ENCODE measurements around the gene LALBA.

LALBA gene

DNA sequence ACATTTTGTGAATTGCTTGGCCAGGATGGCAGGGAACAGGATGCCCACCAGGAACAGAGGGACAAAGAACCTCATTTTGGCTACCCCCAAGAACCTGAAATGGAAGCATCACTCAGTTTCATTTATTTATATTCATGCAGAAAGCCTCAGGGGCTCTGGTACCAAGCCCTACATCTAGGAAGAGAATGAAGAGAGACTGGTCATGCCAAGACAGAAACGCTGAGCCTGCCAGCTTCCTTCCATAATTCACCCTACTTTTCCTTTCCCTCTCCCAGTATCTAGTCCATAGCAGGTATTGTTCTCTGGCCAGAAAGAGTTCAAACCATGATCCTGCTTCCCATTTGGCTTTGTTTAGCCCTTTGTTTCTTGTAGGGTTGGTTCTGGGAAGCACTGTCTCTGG is at the start of gene LALBA:
Gene LALBA, minus strand, starts transcription at position 101 of the 400 bp plus-strand sequence. Its CDS starts 26 bp downstream, at position 75.
- Mint-ChIP-seq H3K36me3 (no peaks in the 10 kb centered on the region), H3K27me3 (peaks cover 17 to 33% of the 10 kb centered on the region in 2 donors), H3K27ac (no peak within 1 kb of the TSS), H3K4me1 (no peaks in the 10 kb centered on the region), H3K4me3 (no peak within 1 kb of the TSS), H3K9me3 (no peaks in the 10 kb centered on the region)
- DNase-seq (no peak), ATAC-seq (replicated peaks) (no peak)

DNA sequence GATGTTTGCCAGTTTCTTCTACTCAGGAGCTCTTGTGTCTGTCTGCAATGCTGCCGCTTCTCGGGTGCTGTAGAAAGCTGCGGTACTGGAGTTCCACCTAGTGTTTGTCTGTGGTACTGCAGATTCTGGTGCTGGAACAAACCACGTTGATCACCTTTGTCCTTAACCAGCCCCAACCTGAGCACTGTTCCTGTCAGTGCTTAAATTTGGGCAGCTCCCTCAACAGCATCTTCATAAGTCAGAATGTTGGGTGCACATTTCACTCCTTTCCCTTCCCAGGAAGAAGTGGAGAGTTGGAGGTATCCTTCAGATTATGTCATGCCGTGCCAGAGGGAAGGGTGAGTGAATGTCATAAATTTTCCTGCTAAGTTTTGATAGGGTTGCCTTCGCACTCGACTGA is 48.7 kb upstream of the LALBA start:
- DNase-seq, result peak; percentile 59
- peak; percentile 89 to 94 for ATAC-seq (replicated peaks)

DNA sequence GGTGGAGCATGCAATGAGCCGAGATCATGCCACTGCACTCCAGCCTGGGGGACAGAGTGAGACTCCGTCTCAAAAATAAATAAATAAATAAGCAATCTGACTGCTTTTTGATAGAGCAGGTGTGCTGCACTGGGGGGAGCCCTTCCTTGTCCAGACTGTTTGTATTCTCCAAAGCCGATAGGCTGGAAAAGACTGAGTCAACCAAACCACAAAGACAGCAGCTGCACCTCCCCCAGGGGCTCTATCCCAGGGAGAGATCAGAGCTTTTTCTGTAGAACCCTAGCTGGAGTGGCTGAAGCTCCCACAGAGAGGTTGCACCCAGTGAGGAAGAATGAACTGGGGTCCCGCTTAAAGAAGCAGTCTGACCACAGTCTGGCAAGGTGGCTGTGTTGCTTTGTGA is 45.8 kb upstream of the LALBA start:
- Mint-ChIP-seq H3K36me3 (no peaks in the 10 kb centered on the region), H3K4me3 (no peak overlapping the region), H3K27me3 (peaks cover 53 to 55% of the 10 kb centered on the region in 2 donors), H3K27ac (no peak overlapping the region), H3K9me3 (peaks cover 17 to 18% of the 10 kb centered on the region in 2 donors), H3K4me1 (no peaks in the 10 kb centered on the region)
- ATAC-seq (replicated peaks) (no peak), DNase-seq (no peak)

More for the DNA sequence above, 48.7 kb upstream of the LALBA start:
- H3K4me1 Mint-ChIP-seq, result no peaks in the 10 kb centered on the region
- H3K9me3 Mint-ChIP-seq, result peaks cover 8 to 10% of the 10 kb centered on the region in 2 donors
- no peak overlapping the region for H3K4me3 Mint-ChIP-seq
- peaks cover 35 to 48% of the 10 kb centered on the region in 2 donors for H3K27me3 Mint-ChIP-seq
- H3K36me3 Mint-ChIP-seq, result no peaks in the 10 kb centered on the region
- H3K27ac Mint-ChIP-seq, result no peak overlapping the region

DNA sequence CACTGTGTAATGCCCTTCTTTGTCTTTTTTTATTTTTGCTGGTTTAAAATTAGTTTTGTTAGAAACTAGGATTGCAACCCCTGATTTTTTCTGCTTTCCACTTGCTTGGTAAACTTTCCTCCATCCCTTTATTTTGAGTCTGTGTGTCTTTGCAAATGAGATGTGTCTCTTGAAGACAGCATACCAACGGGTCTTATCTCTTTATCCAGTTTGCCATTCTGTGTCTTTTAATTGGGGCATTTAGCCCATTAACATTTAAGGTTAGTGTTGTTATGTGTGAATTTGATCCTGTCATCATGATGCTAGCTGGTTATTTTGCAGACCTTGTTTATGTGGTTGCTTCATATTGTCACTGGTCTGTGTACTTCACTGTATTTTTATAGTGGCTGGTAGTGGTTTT is 43.5 kb upstream of the LALBA start:
- H3K27ac Mint-ChIP-seq, result no peak overlapping the region

DNA sequence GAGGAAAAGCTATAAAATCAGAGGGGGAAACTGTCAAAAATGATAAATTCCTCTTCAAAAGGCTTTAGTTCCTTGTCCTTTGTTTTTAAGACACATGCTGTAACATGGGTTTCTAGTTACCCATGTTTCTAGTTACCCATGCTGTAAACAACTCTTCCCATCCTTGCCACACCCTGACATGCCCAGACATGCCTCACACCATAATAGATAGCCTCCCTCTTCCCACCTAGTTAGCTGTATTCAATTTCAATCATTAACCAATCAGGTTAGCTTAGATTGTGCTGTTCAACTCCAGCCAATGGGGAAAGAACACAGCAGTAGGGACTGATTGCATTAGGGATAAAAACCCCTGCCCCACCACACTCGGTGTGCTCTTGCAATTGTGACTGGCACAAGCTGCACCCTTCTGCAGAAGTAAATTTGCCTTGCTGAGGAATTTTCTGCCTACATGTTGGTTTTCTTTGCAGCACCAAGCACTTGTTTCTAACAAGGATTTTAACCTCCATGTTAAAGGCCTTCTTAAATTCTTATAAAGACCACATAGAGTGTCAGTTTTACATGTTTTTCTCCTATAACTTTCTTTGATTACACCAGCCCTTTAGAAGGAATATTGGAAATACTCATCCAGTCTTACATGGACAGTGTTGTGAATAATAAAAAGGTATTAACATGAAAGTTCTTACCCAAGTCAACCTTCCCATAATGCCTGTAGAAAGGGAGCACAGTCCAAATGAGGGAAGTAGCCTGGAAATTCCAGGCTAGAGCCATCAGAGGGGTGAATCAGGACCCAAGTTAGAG is 32.5 kb upstream of the LALBA start:
- Mint-ChIP-seq H3K27me3 (peaks cover 23 to 33% of the 10 kb centered on the region in 2 donors), H3K4me1 (peaks cover 0 to 1% of the 10 kb centered on the region in 2 donors), H3K9me3 (peaks cover 27 to 39% of the 10 kb centered on the region in 2 donors), H3K36me3 (peaks cover 0 to 5% of the 10 kb centered on the region in 2 donors), H3K27ac (no peak overlapping the region), H3K4me3 (no peak overlapping the region)
- DNase-seq (no peak), ATAC-seq (replicated peaks) (no peak)

More for the DNA sequence above, 43.5 kb upstream of the LALBA start:
- DNase-seq (no peak), ATAC-seq (replicated peaks) (no peak)
- no peaks in the 10 kb centered on the region for H3K36me3 Mint-ChIP-seq
- H3K9me3 Mint-ChIP-seq, result peaks cover 17 to 27% of the 10 kb centered on the region in 2 donors
- peaks cover 39 to 46% of the 10 kb centered on the region in 2 donors for H3K27me3 Mint-ChIP-seq
- H3K4me3 Mint-ChIP-seq, result no peak overlapping the region
- no peaks in the 10 kb centered on the region for H3K4me1 Mint-ChIP-seq

DNA sequence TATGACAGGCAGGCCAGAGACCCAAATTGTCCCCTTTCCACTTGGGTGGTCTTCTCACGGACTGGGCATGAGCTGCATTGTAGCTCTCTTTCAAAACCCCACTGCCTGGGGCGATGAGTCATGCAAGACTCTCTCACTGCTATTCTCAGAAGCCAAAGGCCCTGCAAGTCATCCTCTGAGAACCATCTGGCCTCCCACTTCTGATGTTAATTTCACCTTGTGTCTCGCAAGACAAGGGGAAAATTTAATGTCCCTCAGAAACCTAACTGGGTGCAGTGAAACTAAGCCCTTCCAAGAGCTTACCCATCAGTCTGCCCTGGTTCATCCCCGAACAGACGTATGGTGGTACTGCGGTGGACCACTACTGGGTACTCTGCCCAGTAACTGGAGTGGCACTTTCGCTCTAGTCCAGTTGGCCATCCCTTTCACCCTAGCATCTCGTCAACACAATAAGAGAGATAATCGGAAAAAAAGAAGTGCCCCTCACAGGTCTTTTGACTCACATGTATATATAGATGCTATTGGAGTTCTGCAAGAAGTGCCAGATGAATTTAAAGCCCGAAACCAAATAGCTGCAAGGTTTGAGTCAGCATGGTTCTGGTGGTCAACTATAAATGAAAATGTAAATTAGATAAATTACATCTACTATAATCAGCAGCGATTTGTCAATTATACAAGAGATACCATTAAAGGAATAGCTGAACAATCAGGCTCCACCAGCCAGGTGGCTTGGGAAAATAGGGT is 31.3 kb upstream of the LALBA start:
- peaks cover 0 to 5% of the 10 kb centered on the region in 2 donors for H3K36me3 Mint-ChIP-seq
- no peak overlapping the region for H3K4me3 Mint-ChIP-seq
- no peak for DNase-seq
- peaks cover 18 to 34% of the 10 kb centered on the region in 2 donors for H3K9me3 Mint-ChIP-seq
- H3K4me1 Mint-ChIP-seq, result peaks cover 0 to 1% of the 10 kb centered on the region in 2 donors
- no peak overlapping the region for H3K27ac Mint-ChIP-seq
- H3K27me3 Mint-ChIP-seq, result peaks cover 24 to 34% of the 10 kb centered on the region in 2 donors
- ATAC-seq (replicated peaks), result peak in 1 of 2 donors; percentile 46

DNA sequence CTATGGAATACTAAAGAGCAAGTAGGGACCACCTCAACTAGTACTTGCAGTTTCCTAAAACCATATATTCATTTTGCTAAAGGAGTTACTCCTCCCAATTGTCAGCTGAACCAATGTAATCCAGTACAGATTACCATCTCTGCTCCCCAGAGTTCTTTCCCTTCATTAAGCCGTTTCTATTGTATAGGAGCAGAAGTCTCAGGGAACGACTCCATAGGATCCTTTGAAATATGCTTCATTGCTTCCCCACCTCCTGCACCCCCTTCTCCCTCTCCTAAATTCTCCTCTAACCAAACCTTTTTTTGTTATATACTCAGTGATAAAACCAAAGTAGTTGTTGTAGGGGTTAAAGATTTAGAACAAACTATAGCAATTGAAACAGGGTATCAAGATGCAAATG is 30.7 kb upstream of the LALBA start:
- Mint-ChIP-seq H3K27ac (no peak overlapping the region), H3K36me3 (peaks cover 0 to 5% of the 10 kb centered on the region in 2 donors), H3K9me3 (peaks cover 18 to 33% of the 10 kb centered on the region in 2 donors), H3K4me1 (peaks cover 0 to 1% of the 10 kb centered on the region in 2 donors), H3K27me3 (peaks cover 24 to 38% of the 10 kb centered on the region in 2 donors), H3K4me3 (no peak overlapping the region)
- no peak for DNase-seq
- no peak for ATAC-seq (replicated peaks)

DNA sequence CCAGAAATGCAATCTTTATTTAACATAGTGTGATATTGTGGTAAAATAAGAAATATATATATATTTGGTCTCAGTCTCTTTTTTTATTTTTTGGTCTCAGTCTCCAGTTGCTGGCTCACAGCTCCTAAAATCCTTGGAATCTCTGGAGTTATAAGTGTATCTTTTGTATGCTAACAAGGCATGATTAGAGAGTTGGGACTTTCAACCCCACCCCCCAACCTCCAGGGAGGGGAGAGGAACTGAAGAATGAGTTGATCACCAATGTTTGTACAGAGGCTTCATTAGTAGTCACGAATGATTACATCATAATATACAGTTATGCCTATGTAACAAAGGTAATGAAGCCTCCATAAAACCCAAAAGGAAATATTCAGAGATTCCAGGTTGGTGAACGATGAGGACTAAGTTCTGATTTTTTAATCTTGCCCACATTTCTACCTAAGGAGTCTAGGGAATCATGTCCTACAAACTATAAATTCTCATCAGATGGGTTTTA is 22.8 kb upstream of the LALBA start:
- peaks cover 2 to 7% of the 10 kb centered on the region in 2 donors for H3K9me3 Mint-ChIP-seq
- H3K4me1 Mint-ChIP-seq, result no peaks in the 10 kb centered on the region
- H3K27me3 Mint-ChIP-seq, result peaks cover 37 to 42% of the 10 kb centered on the region in 2 donors
- no peak overlapping the region for H3K27ac Mint-ChIP-seq
- ATAC-seq (replicated peaks) (no peak), DNase-seq (no peak)
- H3K4me3 Mint-ChIP-seq, result no peak overlapping the region
- no peaks in the 10 kb centered on the region for H3K36me3 Mint-ChIP-seq

DNA sequence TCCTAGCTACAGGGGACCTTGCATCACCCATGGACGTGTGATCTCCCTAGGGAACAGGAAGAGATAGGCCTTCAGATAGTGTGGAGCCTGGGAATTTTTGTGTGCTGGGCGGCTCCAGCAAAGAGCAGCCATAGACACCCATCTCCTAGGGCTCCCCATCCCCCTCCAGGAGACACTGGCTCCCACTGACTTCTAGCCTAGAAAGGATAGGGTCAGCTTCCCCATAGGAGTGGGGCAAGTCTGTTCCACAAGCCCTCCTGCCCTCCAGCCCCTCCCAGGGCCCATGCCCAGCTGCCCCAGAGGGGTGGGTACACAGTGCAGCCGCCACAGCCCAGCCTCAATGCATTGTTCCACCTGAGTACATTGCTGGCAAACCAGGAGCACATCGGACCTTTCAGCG is 16.5 kb upstream of the LALBA start:
- Mint-ChIP-seq H3K27me3 (peaks cover 32 to 36% of the 10 kb centered on the region in 2 donors), H3K4me1 (no peaks in the 10 kb centered on the region), H3K36me3 (no peaks in the 10 kb centered on the region), H3K9me3 (no peaks in the 10 kb centered on the region), H3K27ac (no peak overlapping the region), H3K4me3 (no peak overlapping the region)
- no peak for ATAC-seq (replicated peaks)
- no peak for DNase-seq

DNA sequence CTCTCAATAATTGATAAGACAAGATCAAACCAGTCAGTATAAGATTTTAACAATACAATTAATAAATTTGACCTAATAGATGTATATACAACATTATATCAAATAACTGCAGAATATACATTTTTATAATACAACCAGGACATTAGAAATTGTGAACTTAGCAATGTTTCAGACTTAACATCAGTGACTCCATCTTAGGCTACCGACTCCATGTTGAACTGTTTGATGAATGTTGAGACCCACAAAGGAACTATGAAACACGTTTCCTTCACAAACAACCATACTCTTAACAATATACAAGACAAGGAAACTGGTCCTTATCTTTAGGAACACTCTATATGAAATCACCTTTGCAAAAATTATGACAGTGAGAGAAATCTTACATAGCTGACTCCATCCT is 13.9 kb upstream of the LALBA start:
- no peaks in the 10 kb centered on the region for H3K9me3 Mint-ChIP-seq
- H3K36me3 Mint-ChIP-seq, result no peaks in the 10 kb centered on the region
- no peak overlapping the region for H3K4me3 Mint-ChIP-seq
- peaks cover 19 to 26% of the 10 kb centered on the region in 2 donors for H3K27me3 Mint-ChIP-seq
- no peak overlapping the region for H3K27ac Mint-ChIP-seq
- DNase-seq (no peak), ATAC-seq (replicated peaks) (no peak)
- H3K4me1 Mint-ChIP-seq, result no peaks in the 10 kb centered on the region

DNA sequence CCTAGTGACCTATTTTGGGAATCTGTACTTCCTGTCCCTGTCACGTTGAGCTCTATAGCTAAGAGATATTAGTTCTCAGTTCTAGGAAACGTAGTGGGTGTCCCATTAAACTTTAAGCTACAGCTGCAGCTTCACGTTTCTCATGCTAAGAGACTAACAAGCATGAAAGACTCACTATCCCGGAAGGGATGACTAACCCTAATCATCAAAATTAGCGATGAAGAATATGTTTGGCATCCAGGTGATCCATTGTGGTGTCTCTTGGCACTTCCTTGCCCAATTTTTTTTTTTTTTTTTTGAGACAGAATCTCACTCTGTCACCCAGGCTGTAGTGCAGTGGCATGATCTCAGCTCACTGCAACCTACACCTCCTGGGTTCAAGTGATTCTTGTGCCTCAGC is 11.0 kb upstream of the LALBA start:
- no peaks in the 10 kb centered on the region for H3K9me3 Mint-ChIP-seq
- DNase-seq (no peak), ATAC-seq (replicated peaks) (no peak)
- H3K4me1 Mint-ChIP-seq, result no peaks in the 10 kb centered on the region
- no peaks in the 10 kb centered on the region for H3K36me3 Mint-ChIP-seq
- H3K4me3 Mint-ChIP-seq, result no peak overlapping the region
- H3K27me3 Mint-ChIP-seq, result peaks cover 7 to 13% of the 10 kb centered on the region in 2 donors
- no peak overlapping the region for H3K27ac Mint-ChIP-seq

DNA sequence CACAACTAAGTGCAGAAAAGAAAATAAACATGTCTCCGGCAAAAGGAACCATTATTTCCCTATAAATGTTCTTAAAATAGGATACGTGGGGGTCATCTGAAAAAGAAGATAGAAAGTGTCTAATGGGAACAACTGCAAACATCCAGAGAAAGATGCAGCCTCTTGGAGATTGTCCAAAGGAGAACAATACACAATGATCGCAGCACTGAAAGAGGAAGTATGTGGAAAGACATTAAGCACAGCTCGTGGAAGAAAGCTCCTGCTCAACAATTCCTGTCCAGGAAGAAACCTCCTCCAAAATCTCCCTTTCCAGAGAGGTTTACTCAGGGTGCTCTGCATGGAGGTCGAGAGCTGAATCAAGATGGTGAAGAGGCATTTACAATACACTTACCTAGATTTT is 2.5 kb upstream of the LALBA start:
- ATAC-seq (replicated peaks) (no peak), DNase-seq (no peak)
- H3K4me3 Mint-ChIP-seq, result no peak overlapping the region
- no peaks in the 10 kb centered on the region for H3K36me3 Mint-ChIP-seq
- H3K4me1 Mint-ChIP-seq, result no peaks in the 10 kb centered on the region
- peaks cover 21 to 31% of the 10 kb centered on the region in 2 donors for H3K27me3 Mint-ChIP-seq
- no peaks in the 10 kb centered on the region for H3K9me3 Mint-ChIP-seq
- H3K27ac Mint-ChIP-seq, result no peak overlapping the region

DNA sequence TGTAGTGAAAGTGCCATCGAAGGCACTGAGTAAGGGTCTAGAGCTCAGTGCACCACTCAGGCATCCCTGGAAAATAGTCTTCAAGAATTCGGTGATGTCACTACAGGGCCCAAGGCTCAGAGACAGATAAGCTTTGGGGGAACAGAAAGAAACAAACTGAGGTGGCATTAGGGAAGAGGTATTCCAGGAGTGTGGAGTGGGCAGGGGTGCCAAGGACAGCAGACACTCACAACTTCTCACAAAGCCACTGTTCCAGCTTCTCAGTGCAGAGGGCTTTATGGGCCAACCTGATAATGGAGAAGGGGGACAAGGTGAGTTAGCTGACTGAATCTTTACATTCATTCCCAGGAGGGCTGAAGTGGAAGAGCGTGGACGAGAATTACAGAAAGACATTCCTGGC is 2.1 kb downstream of the LALBA start:
- H3K27me3 Mint-ChIP-seq, result peaks cover 21 to 32% of the 10 kb centered on the region in 2 donors
- DNase-seq (no peak), ATAC-seq (replicated peaks) (no peak)
- no peaks in the 10 kb centered on the region for H3K9me3 Mint-ChIP-seq
- no peak overlapping the region for H3K4me3 Mint-ChIP-seq
- H3K36me3 Mint-ChIP-seq, result no peaks in the 10 kb centered on the region
- H3K4me1 Mint-ChIP-seq, result no peaks in the 10 kb centered on the region
- no peak overlapping the region for H3K27ac Mint-ChIP-seq

DNA sequence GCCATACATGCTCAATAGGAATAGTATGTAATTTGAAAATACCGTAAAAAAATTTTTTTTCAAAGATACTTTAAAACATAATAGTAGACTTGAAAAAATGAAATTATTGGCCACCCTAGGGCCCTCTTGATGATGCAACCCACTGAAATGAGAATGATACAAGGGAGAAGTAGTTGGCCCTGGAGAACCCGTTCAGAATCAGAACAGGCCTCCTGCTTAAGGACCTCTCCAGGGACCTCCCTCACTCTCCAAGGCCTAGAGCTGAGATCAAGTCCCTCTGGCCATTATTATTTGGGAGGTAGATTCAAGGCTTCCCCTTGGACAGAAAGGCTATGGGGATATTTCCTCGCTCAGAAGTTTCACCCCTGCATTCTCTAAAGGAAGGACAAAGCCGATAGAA is 11.9 kb downstream of the LALBA start:
- no peaks in the 10 kb centered on the region for H3K36me3 Mint-ChIP-seq
- no peak overlapping the region for H3K4me3 Mint-ChIP-seq
- ATAC-seq (replicated peaks) (no peak), DNase-seq (no peak)
- H3K27ac Mint-ChIP-seq, result no peak overlapping the region
- H3K4me1 Mint-ChIP-seq, result no peaks in the 10 kb centered on the region
- H3K27me3 Mint-ChIP-seq, result peaks cover 31 to 32% of the 10 kb centered on the region in 2 donors
- no peaks in the 10 kb centered on the region for H3K9me3 Mint-ChIP-seq

Measured in stimulated activated naive B cell treated with anti-CD40 and anti-IgM and Interleukin-4, amounts not matched to agents 10 μg/mL and 1 μg/mL and 100 μg/mL, for 72 hours (primary cell).